ENCODE measurements around the gene TRDMT1. TPM values are rescaled to one million over a fixed set of nuclear protein-coding genes. Genes with fewer than 3 reads are reported as not detected.

Gene TRDMT1
- total and polyA plus RNA-seq, 2 donors (not counting 1 experiment from before 2014, with no cell fraction given): 3.0 to 20.4 TPM

- DNase-seq: no peak
- intact Hi-C loops (cut with micrococcal nuclease): loop anchor here (10.0 kb wide), 1 partner anchor 52 kb away; no protein-coding TSS in a partner anchor
- H3K4me3 ChIP-seq (ENCODE audit: control extremely low read depth in 1 of 5, extremely low read depth in 1 of 5, insufficient read depth in 1 of 5, low read depth in 2 of 5, low read length in 4 of 5): no peak overlapping the region
- no peaks in the 10 kb centered on the region for H3K36me3 ChIP-seq (replicated peaks in 1 of 2; ENCODE audit: control extremely low read depth in 1 of 2, control insufficient read depth in 1 of 2, extremely low read depth in 1 of 2, insufficient read depth in 2 of 2, low read length in 1 of 2)
- H3K27ac ChIP-seq (ENCODE audit: low read length in 2 of 2): no peak overlapping the region
- no peak overlapping the region for H2AFZ ChIP-seq (ENCODE audit: insufficient read depth, low read depth, low read length, poor library complexity, severe bottlenecking)
- TF ChIP-seq EZH2 (IDR thresholded peaks at IDR 0.05; ENCODE audit: borderline replicate concordance, insufficient read depth, low read depth, low read length, poor library complexity, severe bottlenecking): no peak
- TF ChIP-seq CTCF (IDR thresholded peaks at IDR 0.05): peak; percentile 30
- POLR2A ChIA-PET: no interaction called here
- no peak overlapping the region for H3K27ac Mint-ChIP-seq
- peaks cover 2% of the 10 kb centered on the region for H3K4me1 Mint-ChIP-seq
- no peak overlapping the region for H3K9ac ChIP-seq (ENCODE audit: low read length)
- H3K4me2 ChIP-seq (replicated peaks; ENCODE audit: low read depth, low read length, poor library complexity, severe bottlenecking): no peak overlapping the region
- no peaks in the 10 kb centered on the region for H3K27me3 Mint-ChIP-seq
- H3K79me2 ChIP-seq (ENCODE audit: control insufficient read depth, insufficient read depth, low read length): peaks cover 15% of the 10 kb centered on the region
- no peak overlapping the region for H3K4me3 Mint-ChIP-seq
- no peaks in the 10 kb centered on the region for H3K4me1 ChIP-seq (ENCODE audit: control insufficient read depth in 2 of 2, insufficient read depth in 2 of 2, low read length in 2 of 2)
- CTCF ChIA-PET: interaction anchor here (1.4 to 1.7 kb wide), 2 partner anchors 24 to 42 kb away, joined by 3 to 4 read pairs; no protein-coding TSS in a partner anchor
- no peaks in the 10 kb centered on the region for H3K9me3 Mint-ChIP-seq (ENCODE audit: insufficient read depth)
- WGBS (ENCODE audit: insufficient coverage): 60% methylated on average over 1 of the region's 2 CpGs
- no peak for ATAC-seq (ENCODE audit: low read depth)
- H3K9me3 ChIP-seq (ENCODE audit: control extremely low read depth in 1 of 3, control insufficient read depth in 2 of 3, insufficient read depth in 1 of 3, low read length in 2 of 3): no peaks in the 10 kb centered on the region
- no peaks in the 10 kb centered on the region for H3K27me3 ChIP-seq (replicated peaks in 1 of 4; ENCODE audit: control extremely low read depth in 1 of 4, control insufficient read depth in 3 of 4, insufficient read depth in 4 of 4, low read length in 3 of 4)
- H4K20me1 ChIP-seq (ENCODE audit: control insufficient read depth, insufficient read depth, low read length, poor library complexity, severe bottlenecking): no peaks in the 10 kb centered on the region
Observed at GRCh38 chr10:17183110-17183509, 18.4 kb downstream of the TRDMT1 start.

GRCh38 chr10:17181751-17182150 lies 19.7 kb downstream of the TRDMT1 start:
- H3K4me2 ChIP-seq (replicated peaks; ENCODE audit: low read depth, low read length, poor library complexity, severe bottlenecking): no peak overlapping the region
- Mint-ChIP-seq H3K27me3 (no peaks in the 10 kb centered on the region), H3K9me3 (ENCODE audit: insufficient read depth) (no peaks in the 10 kb centered on the region), H3K4me1 (peaks cover 2% of the 10 kb centered on the region), H3K27ac (no peak overlapping the region), H3K4me3 (no peak overlapping the region)
- no peaks in the 10 kb centered on the region for H3K9me3 ChIP-seq (ENCODE audit: control extremely low read depth in 1 of 3, control insufficient read depth in 2 of 3, insufficient read depth in 1 of 3, low read length in 2 of 3)
- CTCF ChIA-PET: no interaction called here
- H4K20me1 ChIP-seq (ENCODE audit: control insufficient read depth, insufficient read depth, low read length, poor library complexity, severe bottlenecking): no peaks in the 10 kb centered on the region
- no CpG with 5 or more reads among the region's 3 CpGs for WGBS (ENCODE audit: insufficient coverage)
- H3K4me3 ChIP-seq (ENCODE audit: control extremely low read depth in 1 of 5, extremely low read depth in 1 of 5, insufficient read depth in 1 of 5, low read depth in 2 of 5, low read length in 4 of 5): no peak overlapping the region
- H3K9ac ChIP-seq (ENCODE audit: low read length): no peak overlapping the region
- ATAC-seq (ENCODE audit: low read depth) (no peak), DNase-seq (no peak)
- no peak overlapping the region for H2AFZ ChIP-seq (ENCODE audit: insufficient read depth, low read depth, low read length, poor library complexity, severe bottlenecking)
- POLR2A ChIA-PET: no interaction called here
- intact Hi-C loops (cut with micrococcal nuclease): loop anchor here (10.0 kb wide), 1 partner anchor 53 kb away; no protein-coding TSS in a partner anchor
- no peaks in the 10 kb centered on the region for H3K27me3 ChIP-seq (replicated peaks in 1 of 4; ENCODE audit: control extremely low read depth in 1 of 4, control insufficient read depth in 3 of 4, insufficient read depth in 4 of 4, low read length in 3 of 4)
- TF ChIP-seq CTCF (IDR thresholded peaks at IDR 0.05) (no peak), EZH2 (IDR thresholded peaks at IDR 0.05; ENCODE audit: borderline replicate concordance, insufficient read depth, low read depth, low read length, poor library complexity, severe bottlenecking) (no peak)
- no peaks in the 10 kb centered on the region for H3K4me1 ChIP-seq (ENCODE audit: control insufficient read depth in 2 of 2, insufficient read depth in 2 of 2, low read length in 2 of 2)
- H3K27ac ChIP-seq (ENCODE audit: low read length in 2 of 2): no peak overlapping the region
- H3K79me2 ChIP-seq (ENCODE audit: control insufficient read depth, insufficient read depth, low read length): peaks cover 15% of the 10 kb centered on the region
- H3K36me3 ChIP-seq (replicated peaks in 1 of 2; ENCODE audit: control extremely low read depth in 1 of 2, control insufficient read depth in 1 of 2, extremely low read depth in 1 of 2, insufficient read depth in 2 of 2, low read length in 1 of 2): no peaks in the 10 kb centered on the region

Measured in B cell (primary cell).